GM23338 (cell line): ENCODE data around the gene TNFRSF6B. TPM values are rescaled to one million over a fixed set of nuclear protein-coding genes. Genes with fewer than 3 reads are reported as not detected.

ENCODE experiments used
- ATAC-seq: fragments of 200-7000 bp; cut with Tn5 transposase; 3 replicates; pipeline ENCODE4 v1.9.1; 2020
- DNase-seq: peaks from one replicate; pipeline ENCODE4 v3.0.0-alpha.2; 2015; ENCODE audit warnings: low spot score
- H2AFZ ChIP-seq: fragments of 200-600 bp; sonication (generic); 2 replicates; pipeline ENCODE4 v1.8.0; 2016; ENCODE audit warnings: antibody characterized with exemption, mild to moderate bottlenecking, moderate library complexity
- H3F3A ChIP-seq: fragments of 200-600 bp; sonication (generic); replicated peaks from 2 replicates; pipeline ENCODE4 v1.8.0; 2017; ENCODE audit warnings: antibody characterized with exemption, mixed run types, low read depth
- H3K27ac ChIP-seq: fragments of 200-600 bp; sonication (generic); 2 replicates; pipeline ENCODE4 v1.6.1; 2016; ENCODE audit warnings: low read depth
- H3K27me3 ChIP-seq: fragments of 200-600 bp; sonication (generic); 2 replicates; pipeline ENCODE4 v1.8.0; 2016; ENCODE audit warnings: mild to moderate bottlenecking, mixed run types, moderate library complexity; ENCODE audit not compliant: insufficient read depth
- H3K36me3 ChIP-seq: fragments of 200-600 bp; sonication (generic); 2 replicates; pipeline ENCODE4 v1.8.0; 2016; ENCODE audit warnings: mild to moderate bottlenecking; ENCODE audit not compliant: insufficient read depth
- H3K4me1 ChIP-seq: fragments of 200-600 bp; sonication (generic); 2 replicates; pipeline ENCODE4 v1.8.0; 2016; ENCODE audit warnings: mild to moderate bottlenecking, moderate library complexity; ENCODE audit not compliant: insufficient read depth
- H3K4me2 ChIP-seq: fragments of 200-600 bp; sonication (generic); 2 replicates; pipeline ENCODE4 v1.7.1; 2017; ENCODE audit warnings: mixed run types
- H3K4me3 ChIP-seq: fragments of 200-600 bp; sonication (generic); 2 replicates; pipeline ENCODE4 v1.6.1; 2016; ENCODE audit warnings: mixed run types
- H3K79me2 ChIP-seq: fragments of 200-600 bp; sonication (generic); replicated peaks from 2 replicates; pipeline ENCODE4 v1.8.0; 2017; ENCODE audit warnings: mild to moderate bottlenecking; ENCODE audit not compliant: insufficient read depth
- H3K9me2 ChIP-seq: fragments of 200-600 bp; sonication (generic); 2 replicates; pipeline ENCODE4 v1.8.0; 2017; ENCODE audit not compliant: insufficient read depth
- H4K20me1 ChIP-seq: fragments of 200-600 bp; sonication (generic); replicated peaks from 2 replicates; pipeline ENCODE4 v1.8.0; 2017; ENCODE audit warnings: mild to moderate bottlenecking; ENCODE audit not compliant: insufficient read depth
- H3K27ac Mint-ChIP-seq: 2 replicates; pipeline ENCODE4 v1.8.0; 2020; ENCODE audit warnings: inconsistent platforms, mild to moderate bottlenecking, moderate library complexity, mixed read lengths
- H3K27me3 Mint-ChIP-seq: 3 replicates; pipeline ENCODE4 v1.8.0; 2022; ENCODE audit warnings: low read depth, mild to moderate bottlenecking, moderate library complexity, mixed read lengths, inconsistent platforms; ENCODE audit not compliant: insufficient read depth, poor library complexity
- H3K36me3 Mint-ChIP-seq: 3 replicates; pipeline ENCODE4 v1.8.0; 2021; ENCODE audit warnings: low read depth, mild to moderate bottlenecking, inconsistent platforms, moderate library complexity, mixed read lengths
- H3K4me1 Mint-ChIP-seq: 3 replicates; pipeline ENCODE4 v1.8.0; 2020; ENCODE audit warnings: mild to moderate bottlenecking, inconsistent platforms, mixed read lengths
- H3K4me3 Mint-ChIP-seq: 3 replicates; pipeline ENCODE4 v1.8.0; 2021; ENCODE audit warnings: moderate library complexity, mild to moderate bottlenecking, inconsistent platforms, mixed read lengths
- H3K9me3 Mint-ChIP-seq: 3 replicates; pipeline ENCODE4 v1.8.0; 2020; ENCODE audit warnings: moderate library complexity, mild to moderate bottlenecking, inconsistent platforms, mixed read lengths
- CREB1 ChIP-seq: fragments of 250-450 bp; sonication (Bioruptor Pico); IDR thresholded peaks from 2 replicates; pipeline ENCODE4 v1.5.0; 2020; ENCODE audit warnings: low read depth, mild to moderate bottlenecking, moderate library complexity
- CTCF ChIP-seq, 2 experiments: fragments of 200-600 bp in 1 of 2; sonication (generic) in 1 of 2; conservative IDR thresholded peaks; 2 replicates each; pipeline versions ENCODE4 v1.5.1 to v1.6.1; 2016 to 2017; ENCODE audit warnings: antibody characterized with exemption in 2 of 2, low read depth in 2 of 2, mild to moderate bottlenecking in 2 of 2, moderate library complexity in 1 of 2
- ETS1 ChIP-seq: IDR thresholded peaks from 2 replicates; pipeline ENCODE4 v1.6.1; 2016; ENCODE audit warnings: antibody characterized with exemption
- EZH2 ChIP-seq: fragments of 200-600 bp; sonication (generic); IDR thresholded peaks from one replicate; pipeline ENCODE4 v1.8.0; 2017; ENCODE audit warnings: antibody characterized with exemption, mild to moderate bottlenecking, low read depth; ENCODE audit not compliant: unreplicated experiment
- EZH2phosphoT487 ChIP-seq: fragments of 200-600 bp; sonication (generic); IDR thresholded peaks from one replicate; pipeline ENCODE4 v1.8.1; 2018; ENCODE audit warnings: antibody characterized with exemption; ENCODE audit not compliant: unreplicated experiment
- JUNB ChIP-seq: IDR thresholded peaks from one replicate; pipeline ENCODE4 v1.6.1; 2016; ENCODE audit warnings: antibody characterized with exemption; ENCODE audit not compliant: unreplicated experiment
- NANOG ChIP-seq: IDR thresholded peaks from 2 replicates; pipeline ENCODE4 v1.6.1; 2016; ENCODE audit warnings: antibody characterized with exemption, borderline replicate concordance
- POLR2AphosphoS5 ChIP-seq: IDR thresholded peaks from 2 replicates; pipeline ENCODE4 v1.6.1; 2016; ENCODE audit warnings: antibody characterized with exemption, low read depth
- REST ChIP-seq: IDR thresholded peaks from one replicate; pipeline ENCODE4 v1.6.1; 2018; ENCODE audit warnings: antibody characterized with exemption; ENCODE audit not compliant: unreplicated experiment
- STAT1 ChIP-seq: IDR thresholded peaks from one replicate; pipeline ENCODE4 v1.6.1; 2016; ENCODE audit warnings: antibody characterized with exemption; ENCODE audit not compliant: unreplicated experiment
- ZNF114 ChIP-seq: fragments of 250-450 bp; sonication (Bioruptor Pico); IDR thresholded peaks from 2 replicates; pipeline ENCODE4 v1.5.0; 2020; ENCODE audit warnings: mild to moderate bottlenecking, moderate library complexity
- ZNF331 ChIP-seq: fragments of 250-450 bp; sonication (Bioruptor Pico); IDR thresholded peaks from 2 replicates; pipeline ENCODE4 v1.5.0; 2020; ENCODE audit warnings: low read depth, mild to moderate bottlenecking, moderate library complexity
- ZNF462 ChIP-seq: fragments of 250-450 bp; sonication (Bioruptor Pico); IDR thresholded peaks from 2 replicates; pipeline ENCODE4 v1.5.0; 2020; ENCODE audit warnings: mild to moderate bottlenecking, moderate library complexity
- polyA plus RNA-seq: library from polyadenylated mRNA; unstranded; fragments of >200 nt; fragmentation: Nextera tagmentation; extraction: Ambion mirVana; gene quantifications from 2 replicates; pipeline ENCODE4 v1.2.1, GENCODE V29; 2016
- total RNA-seq: library from RNA; depleted of rRNA; stranded (reverse); fragments of >200 nt; shearing (Covaris generic); gene quantifications from 2 replicates; pipeline ENCODE4 v1.2.3, GENCODE V29; 2014

TNFRSF6B gene
- total and polyA plus RNA-seq, 2 experiments from 2014 or later = 0.28 TPM; not detected in 1

GRCh38 chr20:63668351-63668750 lies 28.1 kb upstream of the TNFRSF6B start:
- H3K36me3 ChIP-seq = no peaks in the 10 kb centered on the region
- no peaks in the 10 kb centered on the region for H3K27me3 ChIP-seq
- Mint-ChIP-seq H3K27me3 (peaks cover 11% of the 10 kb centered on the region), H3K36me3 (peaks cover 43% of the 10 kb centered on the region), H3K4me1 (peaks cover 4% of the 10 kb centered on the region), H3K4me3 (no peak overlapping the region), H3K9me3 (no peaks in the 10 kb centered on the region), H3K27ac (peak overlapping the region; percentile 13; the same call in 1 of the 2 replicates)
- no peak overlapping the region for H3K27ac ChIP-seq
- no peaks in the 10 kb centered on the region for H3F3A ChIP-seq
- no peaks in the 10 kb centered on the region; the same call in 1 of the 2 replicates for H4K20me1 ChIP-seq
- no peaks in the 10 kb centered on the region for H3K9me2 ChIP-seq
- no peak overlapping the region for H2AFZ ChIP-seq
- H3K4me2 ChIP-seq = no peak overlapping the region
- TF ChIP-seq ETS1 (no peak), REST (no peak), ZNF462 (CRISPR knock-in tag) (no peak), NANOG (no peak), CREB1 (CRISPR knock-in tag) (no peak), EZH2 (no peak), JUNB (no peak), CTCF (conservative IDR thresholded peaks at IDR 0.05; ENCODE audit: low read depth in 2 of 2) (no peak), EZH2phosphoT487 (no peak), POLR2AphosphoS5 (no peak), ZNF114 (no peak), STAT1 (no peak), ZNF331 (CRISPR knock-in tag) (no peak)
- ATAC-seq (no peak), DNase-seq (no peak)
- H3K4me3 ChIP-seq = no peak overlapping the region
- H3K4me1 ChIP-seq = no peaks in the 10 kb centered on the region
- H3K79me2 ChIP-seq = no peaks in the 10 kb centered on the region
